Stimulated activated CD4-positive, alpha-beta T cell treated with anti-CD3 and anti-CD28 coated beads, TNF-alpha, amount 100 ng/mL, for 1 hour (primary cell): Measurements from ENCODE around the gene HSD11B1L.

Experiments used
- DNase-seq, 3 donors: peaks; one replicate each; pipeline ENCODE4 v3.0.0-alpha.2; 2020; ENCODE audit warnings: low read depth in 3 of 3, low spot score in 1 of 3

Gene HSD11B1L

GRCh38 chr19:5680437-5681368 is at the start of gene HSD11B1L, which contains the start of gene MICOS13:
Gene HSD11B1L, plus strand, starts transcription at chr19:5681027. Its CDS starts 3,806 bp downstream, at chr19:5684833.
Gene MICOS13, minus strand, starts transcription at chr19:5680516. Its CDS starts 30 bp downstream, at chr19:5680486.
- peak; percentile 93 to 99 (median 94) for DNase-seq

GRCh38 chr19:5631567-5632240 is 49.1 kb upstream of the HSD11B1L start:
- no peak for DNase-seq

- DNase-seq = no peak
Measured at GRCh38 chr19:5632241-5632612, 48.6 kb upstream of the HSD11B1L start.

- DNase-seq = no peak
Measured at GRCh38 chr19:5632657-5633056, 48.2 kb upstream of the HSD11B1L start.

- no peak for DNase-seq
Measured at GRCh38 chr19:5635427-5635826, 45.4 kb upstream of the HSD11B1L start.

GRCh38 chr19:5637971-5638370 is 42.9 kb upstream of the HSD11B1L start:
- DNase-seq = no peak

- no peak for DNase-seq
Measured at GRCh38 chr19:5641171-5641570, 39.7 kb upstream of the HSD11B1L start.

- no peak for DNase-seq
Measured at GRCh38 chr19:5642204-5642603, 38.6 kb upstream of the HSD11B1L start.

- no peak for DNase-seq
Measured at GRCh38 chr19:5643060-5643459, 37.8 kb upstream of the HSD11B1L start.

- no peak for DNase-seq
Measured at GRCh38 chr19:5644037-5644436, 36.8 kb upstream of the HSD11B1L start.

- no peak for DNase-seq
Measured at GRCh38 chr19:5645409-5645808, 35.4 kb upstream of the HSD11B1L start.

GRCh38 chr19:5646703-5647102 is 34.1 kb upstream of the HSD11B1L start:
- DNase-seq = no peak

GRCh38 chr19:5648464-5648863 is 32.4 kb upstream of the HSD11B1L start:
- DNase-seq = no peak

- DNase-seq = no peak
Measured at GRCh38 chr19:5651361-5651760, 29.5 kb upstream of the HSD11B1L start.

- no peak for DNase-seq
Measured at GRCh38 chr19:5652261-5652660, 28.6 kb upstream of the HSD11B1L start.

- no peak for DNase-seq
Measured at GRCh38 chr19:5654931-5655330, 25.9 kb upstream of the HSD11B1L start.

GRCh38 chr19:5655412-5655811 is 25.4 kb upstream of the HSD11B1L start:
- no peak for DNase-seq

GRCh38 chr19:5661483-5661882 is 19.3 kb upstream of the HSD11B1L start:
- no peak for DNase-seq

GRCh38 chr19:5663904-5664303 is 16.9 kb upstream of the HSD11B1L start:
- no peak for DNase-seq

- DNase-seq = no peak
Measured at GRCh38 chr19:5664515-5664914, 16.3 kb upstream of the HSD11B1L start.

GRCh38 chr19:5665781-5666513 is 14.9 kb upstream of the HSD11B1L start:
- no peak for DNase-seq
